Bronchial epithelial cell (primary cell): ENCODE results near the gene COL4A1. TPM values are rescaled to one million over a fixed set of nuclear protein-coding genes. Genes with fewer than 3 reads are reported as not detected.
A peak's percentile ranks its signal among the peaks of the same experiment; 100 is the strongest.

Experiments used
- DNase-seq: peaks from one replicate; pipeline ENCODE4 v3.0.0-alpha.2; 2010; ENCODE audit warnings: low read depth
- FAIRE-seq: peaks from 2 replicates; lab custom pipeline; 2011; peaks lifted over from hg19 to GRCh38; lab: Jason Lieb, UNC
- H3K27me3 ChIP-seq: 2 replicates; pipeline ENCODE4 v1.5.1; 2011; ENCODE audit warnings: low read length; ENCODE audit not compliant: control insufficient read depth, insufficient read depth
- H3K36me3 ChIP-seq: 2 replicates; pipeline ENCODE4 v1.5.1; 2011; ENCODE audit warnings: low read length; ENCODE audit not compliant: control insufficient read depth, insufficient read depth
- H3K4me3 ChIP-seq: 2 replicates; pipeline ENCODE4 v1.5.1; 2011; ENCODE audit warnings: mild to moderate bottlenecking, low read depth, low read length, control low read depth
- CTCF ChIP-seq: IDR thresholded peaks from 2 replicates; pipeline ENCODE4 v1.5.1; 2011; ENCODE audit warnings: mild to moderate bottlenecking, moderate library complexity, low read length, control low read depth, inconsistent platforms; ENCODE audit not compliant: insufficient read depth, severe bottlenecking
- total RNA-seq: library from RNA; depleted of rRNA; stranded (reverse); fragments of >200 nt; gene quantifications from 2 replicates; pipeline ENCODE4 v1.2.1, GENCODE V29; 2014

The COL4A1 gene
- total RNA-seq, 1 donor from 2014 or later = 7.4 TPM

GRCh38 chr13:110266431-110266809, 40.5 kb downstream of the COL4A1 start:
- FAIRE-seq = no peak
- no peak for TF ChIP-seq CTCF
- Histone ChIP-seq H3K27me3 (no peaks in the 10 kb centered on the region), H3K4me3 (no peak overlapping the region), H3K36me3 (peaks cover 1% of the 10 kb centered on the region)
- DNase-seq = no peak

GRCh38 chr13:110265682-110266430, 41.1 kb downstream of the COL4A1 start:
- Histone ChIP-seq H3K27me3 (no peaks in the 10 kb centered on the region), H3K4me3 (no peak overlapping the region), H3K36me3 (peaks cover 1% of the 10 kb centered on the region)
- TF ChIP-seq CTCF = no peak
- DNase-seq (no peak), FAIRE-seq (no peak)

GRCh38 chr13:110265341-110265681, 41.6 kb downstream of the COL4A1 start:
- FAIRE-seq (no peak), DNase-seq (no peak)
- no peaks in the 10 kb centered on the region for H3K27me3 ChIP-seq
- no peak overlapping the region for H3K4me3 ChIP-seq
- no peak for TF ChIP-seq CTCF
- H3K36me3 ChIP-seq = peaks cover 1% of the 10 kb centered on the region

GRCh38 chr13:110264685-110265275, 42.2 kb downstream of the COL4A1 start:
- no peaks in the 10 kb centered on the region for H3K27me3 ChIP-seq
- no peak for TF ChIP-seq CTCF
- DNase-seq (no peak), FAIRE-seq (peak; percentile 70)
- H3K36me3 ChIP-seq = peaks cover 1% of the 10 kb centered on the region
- H3K4me3 ChIP-seq = no peak overlapping the region

GRCh38 chr13:110263888-110264287, 43.1 kb downstream of the COL4A1 start:
- Histone ChIP-seq H3K36me3 (peaks cover 1% of the 10 kb centered on the region), H3K27me3 (no peaks in the 10 kb centered on the region), H3K4me3 (no peak overlapping the region)
- FAIRE-seq (no peak), DNase-seq (no peak)
- no peak for TF ChIP-seq CTCF
